HuH-7.5 (cell line): ENCODE measurements around the gene NLRC5.
A peak's percentile ranks its signal among the peaks of the same experiment; 100 is the strongest.

Experiments used
- DNase-seq: peaks from one replicate; pipeline ENCODE4 v3.0.0; 2011; ENCODE audit warnings: low spot score

Gene NLRC5, protein sequence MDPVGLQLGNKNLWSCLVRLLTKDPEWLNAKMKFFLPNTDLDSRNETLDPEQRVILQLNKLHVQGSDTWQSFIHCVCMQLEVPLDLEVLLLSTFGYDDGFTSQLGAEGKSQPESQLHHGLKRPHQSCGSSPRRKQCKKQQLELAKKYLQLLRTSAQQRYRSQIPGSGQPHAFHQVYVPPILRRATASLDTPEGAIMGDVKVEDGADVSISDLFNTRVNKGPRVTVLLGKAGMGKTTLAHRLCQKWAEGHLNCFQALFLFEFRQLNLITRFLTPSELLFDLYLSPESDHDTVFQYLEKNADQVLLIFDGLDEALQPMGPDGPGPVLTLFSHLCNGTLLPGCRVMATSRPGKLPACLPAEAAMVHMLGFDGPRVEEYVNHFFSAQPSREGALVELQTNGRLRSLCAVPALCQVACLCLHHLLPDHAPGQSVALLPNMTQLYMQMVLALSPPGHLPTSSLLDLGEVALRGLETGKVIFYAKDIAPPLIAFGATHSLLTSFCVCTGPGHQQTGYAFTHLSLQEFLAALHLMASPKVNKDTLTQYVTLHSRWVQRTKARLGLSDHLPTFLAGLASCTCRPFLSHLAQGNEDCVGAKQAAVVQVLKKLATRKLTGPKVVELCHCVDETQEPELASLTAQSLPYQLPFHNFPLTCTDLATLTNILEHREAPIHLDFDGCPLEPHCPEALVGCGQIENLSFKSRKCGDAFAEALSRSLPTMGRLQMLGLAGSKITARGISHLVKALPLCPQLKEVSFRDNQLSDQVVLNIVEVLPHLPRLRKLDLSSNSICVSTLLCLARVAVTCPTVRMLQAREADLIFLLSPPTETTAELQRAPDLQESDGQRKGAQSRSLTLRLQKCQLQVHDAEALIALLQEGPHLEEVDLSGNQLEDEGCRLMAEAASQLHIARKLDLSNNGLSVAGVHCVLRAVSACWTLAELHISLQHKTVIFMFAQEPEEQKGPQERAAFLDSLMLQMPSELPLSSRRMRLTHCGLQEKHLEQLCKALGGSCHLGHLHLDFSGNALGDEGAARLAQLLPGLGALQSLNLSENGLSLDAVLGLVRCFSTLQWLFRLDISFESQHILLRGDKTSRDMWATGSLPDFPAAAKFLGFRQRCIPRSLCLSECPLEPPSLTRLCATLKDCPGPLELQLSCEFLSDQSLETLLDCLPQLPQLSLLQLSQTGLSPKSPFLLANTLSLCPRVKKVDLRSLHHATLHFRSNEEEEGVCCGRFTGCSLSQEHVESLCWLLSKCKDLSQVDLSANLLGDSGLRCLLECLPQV (N-terminal part only)

GRCh38 chr16:56988948-56989945, at the start of gene NLRC5:
Gene NLRC5 (plus strand): TSS chr16:56989557. CDS start chr16:57020713, 31,156 bp downstream.
- peak; percentile 51 for DNase-seq

DNA sequence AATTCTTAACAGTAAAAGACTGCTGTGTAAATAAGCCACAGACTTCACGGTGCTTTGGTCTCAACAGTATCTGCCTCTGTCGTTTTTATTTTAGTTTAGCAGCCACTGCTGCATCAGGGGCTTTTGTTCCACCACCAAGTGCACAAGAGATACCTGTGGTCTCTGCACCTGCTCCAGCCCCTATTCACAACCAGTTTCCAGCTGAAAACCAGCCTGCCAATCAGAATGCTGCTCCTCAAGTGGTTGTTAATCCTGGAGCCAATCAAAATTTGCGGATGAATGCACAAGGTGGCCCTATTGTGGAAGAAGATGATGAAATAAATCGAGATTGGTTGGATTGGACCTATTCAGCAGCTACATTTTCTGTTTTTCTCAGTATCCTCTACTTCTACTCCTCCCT, 49.6 kb upstream of the NLRC5 start:
- no peak for DNase-seq

DNA sequence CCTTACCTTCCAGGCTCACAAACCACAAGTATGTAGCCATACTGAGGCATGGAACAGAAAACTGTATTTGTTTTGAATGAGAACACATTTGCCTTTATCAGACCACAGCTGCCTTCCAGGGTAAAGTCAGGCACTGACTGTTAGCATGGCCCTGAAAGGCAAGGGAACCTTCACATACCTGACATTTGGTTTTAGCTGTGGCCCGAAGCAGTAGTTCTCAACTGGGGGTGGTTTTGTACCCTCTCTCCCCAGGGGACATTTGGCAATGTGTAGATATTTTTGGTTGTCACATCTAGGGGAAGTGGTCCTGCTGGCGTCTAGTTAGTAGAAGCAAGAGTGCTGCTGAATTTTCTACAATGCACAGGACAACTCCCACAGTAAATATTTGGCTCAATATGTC, 48.3 kb upstream of the NLRC5 start:
- no peak for DNase-seq

DNA sequence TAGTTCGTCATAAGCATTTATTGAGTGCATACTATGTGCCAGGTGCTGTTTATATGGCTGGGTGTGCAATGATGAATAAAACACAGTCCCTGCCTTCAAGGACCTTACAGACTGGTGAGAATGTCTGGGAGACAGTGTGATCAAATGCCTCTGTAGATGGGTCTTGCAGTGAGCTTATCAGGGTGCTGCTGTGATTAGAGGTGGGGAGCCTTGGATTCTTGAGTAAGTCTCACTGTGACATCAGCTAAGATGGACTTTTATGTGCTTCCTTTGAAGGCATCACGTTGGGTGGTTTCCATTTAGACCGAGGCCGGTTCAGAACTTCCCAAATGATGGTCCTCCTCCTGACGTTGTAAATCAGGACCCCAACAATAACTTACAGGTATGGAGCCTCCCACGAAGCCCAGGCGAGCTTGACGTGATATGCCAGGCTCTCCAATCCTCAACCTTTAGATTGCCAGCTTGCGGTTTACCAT, 47.5 kb upstream of the NLRC5 start:
- no peak for DNase-seq

DNA sequence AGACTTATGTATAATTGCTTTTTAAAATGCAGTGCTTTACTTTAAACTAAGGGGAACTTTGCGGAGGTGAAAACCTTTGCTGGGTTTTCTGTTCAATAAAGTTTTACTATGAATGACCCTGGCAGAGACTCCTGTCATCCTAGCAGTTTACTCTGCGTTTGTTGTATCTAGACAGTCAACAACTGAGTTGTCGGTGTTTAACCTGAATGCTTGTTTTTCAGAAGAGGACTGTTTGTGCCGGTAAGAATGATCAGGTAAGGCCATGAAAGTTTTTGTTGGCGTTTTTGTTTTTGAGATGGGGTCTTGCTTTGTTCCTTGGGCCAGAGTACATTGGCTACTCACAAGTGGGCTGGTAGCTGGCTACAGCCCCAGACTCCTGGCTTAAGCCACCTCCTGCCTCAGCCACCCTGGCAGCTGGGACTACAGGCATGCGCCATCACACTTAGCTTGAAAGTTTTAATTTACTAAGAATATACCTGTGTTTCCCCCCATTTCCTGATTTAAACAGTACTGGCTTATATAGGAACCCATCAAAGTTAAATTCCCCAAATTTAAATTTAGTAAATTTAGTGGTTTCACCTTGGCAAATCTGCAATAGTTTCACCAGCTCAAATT, 45.5 kb upstream of the NLRC5 start:
- no peak for DNase-seq

- DNase-seq: no peak
Measured at GRCh38 chr16:56944954-56945839, 44.2 kb upstream of the NLRC5 start.

GRCh38 chr16:56945847-56946527, 43.4 kb upstream of the NLRC5 start:
- no peak for DNase-seq

- DNase-seq: no peak
Measured at GRCh38 chr16:56946767-56947603, 42.4 kb upstream of the NLRC5 start.

DNA sequence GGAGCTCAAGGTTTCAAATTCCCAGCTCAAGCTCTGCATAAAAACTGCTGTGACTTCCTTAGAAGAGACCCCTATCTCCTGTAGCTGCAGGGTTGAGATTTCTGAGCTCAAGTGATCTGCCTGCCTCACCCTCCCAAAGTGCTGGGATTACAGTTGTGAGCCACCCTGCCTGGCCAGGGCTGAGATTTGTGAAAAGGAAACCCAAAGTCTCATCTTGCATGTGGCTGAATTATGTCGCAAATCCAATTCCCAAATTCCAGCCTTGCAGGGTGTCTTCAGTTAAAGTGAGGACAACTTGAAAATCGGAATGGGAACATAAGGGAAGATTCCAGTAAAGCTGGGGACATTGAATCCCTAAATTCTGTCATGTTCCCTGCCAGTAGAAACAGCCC, 41.8 kb upstream of the NLRC5 start:
- no peak for DNase-seq

DNA sequence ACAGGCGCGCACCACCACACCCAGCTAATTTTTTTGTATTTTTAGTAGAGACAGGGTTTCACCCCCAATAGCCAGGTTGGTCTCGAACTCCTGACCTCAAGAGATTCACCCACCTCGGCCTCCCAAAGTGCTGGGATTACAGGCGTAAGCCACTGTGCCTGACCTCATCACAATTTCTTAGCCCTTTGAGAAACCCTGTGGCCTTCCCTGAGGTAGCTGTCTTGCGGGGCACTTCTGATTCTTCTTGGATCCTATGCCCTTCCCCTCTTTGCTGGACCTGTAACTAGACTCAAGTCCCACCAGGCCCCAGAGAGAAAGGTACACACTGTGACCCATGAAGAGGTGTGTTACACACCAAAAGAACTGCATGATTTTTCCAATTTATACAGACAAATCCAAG, 41.1 kb upstream of the NLRC5 start:
- no peak for DNase-seq

- no peak for DNase-seq
Measured at GRCh38 chr16:56950051-56950450, 39.3 kb upstream of the NLRC5 start.

GRCh38 chr16:56950455-56950854, 38.9 kb upstream of the NLRC5 start:
- DNase-seq: no peak

GRCh38 chr16:56950881-56951771, 38.2 kb upstream of the NLRC5 start:
- DNase-seq: peak; percentile 39

DNA sequence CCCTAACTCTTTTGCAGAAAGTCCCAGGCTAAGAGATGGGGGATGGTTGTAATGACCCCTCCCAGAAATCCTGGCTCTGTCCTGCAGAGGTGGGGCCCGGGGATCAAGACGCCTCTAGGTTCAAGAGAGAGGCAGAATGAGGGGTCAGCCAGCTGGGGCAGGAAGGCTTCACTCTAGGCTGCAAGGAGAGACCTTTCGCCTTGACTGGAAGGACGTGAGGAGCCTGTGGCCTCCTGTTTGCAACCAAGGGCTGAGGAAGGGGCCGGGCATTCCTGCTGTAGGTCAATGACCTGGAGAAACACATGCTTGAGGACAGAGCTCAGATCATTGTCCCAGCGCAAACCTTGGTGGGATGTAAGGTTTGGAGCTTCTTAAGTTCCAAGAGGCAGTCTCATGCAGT, 36.4 kb upstream of the NLRC5 start:
- no peak for DNase-seq

- no peak for DNase-seq
Measured at GRCh38 chr16:56956076-56956475, 33.3 kb upstream of the NLRC5 start.

DNA sequence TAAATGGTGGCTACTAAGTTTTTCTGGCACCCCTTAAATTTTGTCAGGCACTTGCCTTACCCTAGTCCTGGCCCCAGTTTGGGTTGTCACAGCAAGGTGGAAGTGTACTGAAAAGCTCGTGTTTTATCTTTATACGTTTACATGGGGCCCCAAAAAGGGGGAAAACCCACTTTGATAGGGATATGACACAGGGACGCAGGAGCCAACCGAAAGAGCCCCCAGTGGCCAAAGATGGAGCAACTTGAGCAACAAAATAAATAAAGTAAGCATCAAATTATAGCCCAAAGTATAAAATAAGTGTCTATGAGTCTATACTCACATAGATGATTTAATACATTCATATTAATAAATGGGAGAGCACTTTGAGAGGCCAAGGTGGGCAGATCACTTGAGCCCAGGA, 32.6 kb upstream of the NLRC5 start:
- DNase-seq: no peak
